UCSD-AML1 (cell line): ENCODE measurements around the gene THAP7.
"Not testable (repeated sequence)": the region's sequence is repeated elsewhere in the genome, so short reads cannot be mapped to it uniquely, and the experiment has no call there.

ENCODE experiments used
- DNase-seq: peaks from one replicate; lab custom pipeline; 2025; ENCODE audit not compliant: unreplicated experiment; lab: John Stamatoyannopoulos, UW

The THAP7 gene

DNA sequence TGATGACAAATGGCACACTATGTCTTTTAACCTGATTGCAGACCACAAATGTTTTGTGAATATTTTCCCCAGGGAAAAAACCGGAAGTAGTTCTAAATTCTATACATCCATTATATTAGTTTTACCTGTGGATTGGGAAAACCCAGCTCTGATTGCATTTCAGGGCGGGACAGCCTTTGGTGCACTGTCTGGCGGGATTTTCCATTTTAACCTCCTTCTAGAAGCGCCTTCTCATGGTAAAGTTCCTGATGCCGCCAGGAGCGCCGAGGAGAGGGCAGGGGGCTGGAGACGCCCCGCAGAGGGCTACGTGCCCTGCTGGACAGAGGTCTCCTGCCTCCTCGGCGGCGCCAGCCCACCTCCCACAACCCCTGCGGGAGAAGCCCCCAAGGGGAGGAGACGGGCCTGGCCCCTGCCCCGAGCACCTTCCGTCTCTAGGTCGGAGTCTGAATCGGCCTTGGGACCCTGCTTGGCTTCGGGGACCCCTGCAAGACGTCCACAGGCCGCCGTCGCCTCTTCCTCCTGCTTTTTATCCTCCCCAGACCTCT lies 11.8 kb upstream of the THAP7 start:
- no peak for DNase-seq

DNA sequence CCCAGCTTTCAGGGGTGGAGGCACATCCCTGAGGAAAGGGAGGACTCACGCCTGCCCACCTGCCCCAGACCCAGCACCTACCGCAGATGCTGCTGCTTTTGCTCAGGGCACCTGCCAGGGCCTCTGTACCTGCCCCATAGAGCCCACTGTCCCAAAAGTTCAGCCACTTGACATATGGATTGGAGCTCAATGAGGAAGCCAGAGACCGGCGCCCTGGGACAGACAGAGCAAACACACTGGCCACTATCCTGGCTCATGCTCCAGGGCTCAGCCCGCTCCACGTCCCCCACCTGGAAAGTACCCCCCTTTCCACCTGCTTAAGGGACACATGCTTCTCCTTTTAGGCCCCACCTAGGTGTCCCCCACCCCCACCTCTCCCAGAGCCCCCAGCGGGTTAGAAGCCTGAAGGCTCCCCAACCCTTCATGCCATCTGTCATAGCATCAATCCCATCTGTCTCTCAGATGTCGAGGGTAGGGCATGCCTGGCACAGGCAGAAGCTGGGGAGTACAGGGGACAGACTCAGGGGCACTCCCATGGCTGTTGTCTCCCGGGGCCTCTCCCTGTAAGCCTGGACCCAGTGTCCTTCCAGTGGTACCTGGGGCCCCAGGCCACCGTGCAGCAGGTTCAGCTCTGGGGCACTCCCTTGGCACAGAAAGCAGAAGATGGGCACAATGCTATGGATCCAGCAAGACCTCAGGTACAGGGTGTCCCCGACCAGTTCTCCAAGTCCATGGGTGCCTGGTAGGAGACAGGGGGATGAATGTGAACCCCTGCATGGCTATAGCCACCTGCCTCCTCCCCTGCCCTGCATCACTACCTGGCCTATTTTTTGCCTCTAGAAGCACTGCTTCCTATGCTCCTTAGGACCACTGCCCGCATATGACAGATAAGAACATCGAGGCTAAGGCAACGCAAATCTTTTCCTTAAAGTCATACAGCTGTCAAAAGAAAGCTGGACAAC lies 10.8 kb upstream of the THAP7 start:
- no peak for DNase-seq

DNA sequence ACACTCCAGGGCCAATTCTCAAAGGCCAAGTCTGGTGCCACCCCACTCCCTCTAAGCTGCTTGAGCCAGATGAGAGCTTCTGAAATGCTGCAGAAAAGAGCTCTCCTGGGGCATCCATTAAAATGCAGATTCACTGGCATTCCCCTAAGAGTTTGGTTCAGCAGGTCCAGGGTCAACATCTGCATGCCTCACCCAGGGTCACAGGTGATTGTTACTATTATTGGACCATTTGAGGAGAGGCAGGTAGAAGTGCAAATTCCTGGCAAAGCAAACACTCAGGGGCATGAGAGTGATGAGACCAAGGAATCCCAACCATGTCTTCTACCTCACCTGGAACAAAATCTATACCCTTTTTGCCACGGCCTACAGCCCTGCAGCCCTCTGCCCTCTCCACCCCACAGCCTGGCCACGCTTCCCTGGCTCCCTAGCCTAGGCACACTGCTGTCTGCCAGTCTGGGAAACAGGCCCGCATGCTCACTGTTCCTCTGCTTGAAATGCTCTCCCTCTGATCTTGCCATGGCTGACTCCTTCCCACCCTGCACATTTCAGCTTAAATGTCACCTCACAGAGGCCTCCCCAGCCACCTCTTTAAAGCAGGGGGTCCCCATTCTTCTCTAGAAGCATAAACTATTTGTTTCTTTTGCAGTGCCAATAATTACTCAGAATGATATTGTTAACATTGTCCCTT lies 8.7 kb upstream of the THAP7 start:
- DNase-seq, result no peak

DNA sequence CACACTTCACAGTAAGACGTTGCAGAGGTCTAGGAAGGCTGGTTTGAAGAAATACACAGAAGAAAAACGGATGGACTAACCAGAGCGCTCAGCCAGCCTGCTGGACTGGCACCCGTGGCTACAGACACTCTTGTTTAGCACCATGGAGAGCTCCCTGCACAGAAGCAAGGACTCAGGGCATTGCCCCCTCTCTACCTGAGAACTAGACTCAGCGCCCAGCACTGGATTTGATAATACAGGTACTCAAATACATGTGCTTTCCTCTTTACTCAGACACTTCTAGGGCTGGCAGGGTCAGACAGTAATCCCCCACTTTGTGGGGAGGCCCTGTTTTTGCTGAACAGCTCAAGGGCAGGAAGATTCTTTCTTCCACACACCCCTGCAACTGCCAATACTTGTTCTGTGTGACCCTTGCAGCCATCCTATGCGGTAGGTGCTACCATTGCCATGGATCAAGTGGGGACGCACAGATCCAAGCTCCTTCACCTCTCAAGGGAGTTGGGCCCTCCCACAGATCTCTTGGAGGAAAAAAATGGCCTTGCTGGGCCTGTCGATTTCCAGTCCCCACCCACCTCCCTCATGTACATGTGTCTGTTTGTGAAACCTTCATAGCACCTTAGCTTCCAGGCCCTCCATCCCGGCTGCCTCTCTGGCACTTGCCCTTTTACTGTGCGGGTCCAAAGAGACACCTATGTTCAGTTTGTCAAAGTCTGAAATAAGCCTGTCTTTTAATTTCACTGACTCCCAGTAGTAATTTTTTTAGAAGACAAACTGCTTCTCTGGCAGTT lies 7.9 kb upstream of the THAP7 start:
- peak; percentile 34 for DNase-seq

DNA sequence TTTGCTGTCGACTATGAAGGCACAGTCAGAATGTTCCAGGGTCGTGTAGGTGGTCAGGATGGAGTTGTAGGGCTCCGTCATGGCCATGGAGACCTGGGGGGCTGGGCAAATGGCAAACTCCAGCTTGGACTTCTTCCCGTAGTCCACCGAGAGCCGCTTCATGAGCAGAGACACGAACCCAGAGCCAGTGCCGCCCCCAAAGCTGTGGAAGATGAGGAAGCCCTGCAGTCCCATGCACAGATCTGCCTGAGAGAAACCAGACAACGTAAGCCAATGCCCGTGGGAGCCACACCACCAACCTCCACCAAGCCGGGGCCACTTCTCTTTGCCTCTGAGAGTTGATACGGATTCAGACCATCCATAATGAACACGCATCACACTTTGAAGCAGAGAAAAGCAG lies 7.3 kb upstream of the THAP7 start:
- not testable (repeated sequence) for DNase-seq

DNA sequence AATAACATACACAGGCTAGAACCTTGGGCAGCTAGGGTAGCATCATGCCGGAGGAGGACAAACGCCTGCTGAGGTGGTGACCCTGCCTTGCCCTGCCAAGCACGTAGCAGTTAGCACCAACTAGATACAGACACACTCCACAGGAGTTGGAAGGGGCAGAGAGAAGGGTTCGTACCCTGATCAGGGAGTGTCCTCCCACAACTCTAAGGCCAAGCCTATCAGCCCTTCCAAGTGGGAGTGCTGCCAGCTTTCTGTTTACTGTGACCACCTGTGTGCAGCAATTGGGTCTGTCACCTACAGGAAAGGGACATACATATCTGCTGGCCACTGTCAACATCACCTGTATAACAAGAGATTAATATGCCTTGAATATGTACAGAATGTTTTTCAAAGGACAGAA lies 1.9 kb upstream of the THAP7 start:
- no peak for DNase-seq

DNA sequence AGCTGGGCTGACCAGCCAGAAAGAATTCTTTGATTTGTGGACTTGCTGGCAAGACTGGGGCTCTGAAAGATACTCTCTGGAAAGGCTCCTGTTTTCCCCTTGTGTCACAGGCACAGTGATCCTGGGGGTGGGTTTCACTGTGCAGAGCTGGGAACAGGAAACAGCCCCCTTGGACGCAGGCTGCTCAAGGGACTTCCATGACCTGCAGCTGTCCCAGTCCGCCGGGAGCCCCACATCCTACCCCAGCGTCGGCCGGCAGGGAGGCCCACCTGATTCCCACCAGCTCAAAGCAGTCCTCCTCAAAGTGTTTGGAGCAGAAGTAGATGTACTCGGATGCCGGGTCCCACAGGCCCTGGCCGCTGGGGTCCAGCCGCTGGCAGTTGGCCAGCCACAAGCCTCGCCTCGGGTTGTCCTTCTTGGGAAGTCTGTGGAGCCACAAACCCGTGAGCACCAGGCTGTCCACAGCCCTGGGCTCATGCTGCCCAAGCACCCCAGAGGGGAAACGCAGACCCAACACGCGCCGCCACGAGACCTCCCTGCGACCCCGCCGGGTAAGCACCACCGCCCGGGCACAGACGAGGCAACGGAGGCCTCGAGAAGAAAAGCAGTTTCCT lies 824 bp downstream of the THAP7 start:
- no peak for DNase-seq

DNA sequence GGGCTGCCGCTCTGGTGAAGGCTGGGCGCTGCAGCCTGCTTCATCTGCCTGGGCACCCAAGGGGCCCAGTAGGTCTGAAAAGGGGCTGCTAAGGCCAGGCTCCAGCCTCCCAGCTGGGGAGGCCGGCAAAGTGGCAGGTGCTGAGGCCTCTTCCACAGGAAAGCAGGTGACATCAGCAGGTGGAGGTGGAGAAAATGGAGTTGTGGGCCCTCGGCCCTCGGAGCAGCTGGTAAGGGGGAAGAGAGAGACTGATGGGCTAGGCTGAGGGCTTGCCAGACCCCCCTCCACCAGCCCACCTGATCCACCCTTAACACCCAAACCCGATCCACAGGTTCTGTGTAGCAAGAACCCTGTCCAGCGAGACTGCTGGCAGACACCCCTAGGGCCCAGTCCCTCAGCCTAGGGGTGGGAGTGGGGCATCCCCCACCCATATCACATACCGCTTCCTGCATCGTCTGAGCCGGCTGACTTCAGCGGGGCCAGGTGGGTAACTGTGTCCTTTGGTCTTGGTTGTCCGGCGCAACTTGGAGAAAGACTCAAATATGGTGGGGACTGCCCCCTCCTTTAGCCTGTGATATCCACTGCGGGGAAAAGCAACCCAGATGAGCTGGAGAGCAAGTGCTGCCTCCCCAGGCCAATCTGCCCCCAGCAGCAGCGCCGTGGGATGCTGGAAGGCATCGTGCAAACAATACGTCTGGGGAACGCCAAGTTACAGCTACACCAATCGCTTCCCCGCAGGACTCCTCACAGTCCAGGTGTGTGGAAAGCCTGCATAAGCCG lies 1.5 kb downstream of the THAP7 start:
- no peak for DNase-seq

DNA sequence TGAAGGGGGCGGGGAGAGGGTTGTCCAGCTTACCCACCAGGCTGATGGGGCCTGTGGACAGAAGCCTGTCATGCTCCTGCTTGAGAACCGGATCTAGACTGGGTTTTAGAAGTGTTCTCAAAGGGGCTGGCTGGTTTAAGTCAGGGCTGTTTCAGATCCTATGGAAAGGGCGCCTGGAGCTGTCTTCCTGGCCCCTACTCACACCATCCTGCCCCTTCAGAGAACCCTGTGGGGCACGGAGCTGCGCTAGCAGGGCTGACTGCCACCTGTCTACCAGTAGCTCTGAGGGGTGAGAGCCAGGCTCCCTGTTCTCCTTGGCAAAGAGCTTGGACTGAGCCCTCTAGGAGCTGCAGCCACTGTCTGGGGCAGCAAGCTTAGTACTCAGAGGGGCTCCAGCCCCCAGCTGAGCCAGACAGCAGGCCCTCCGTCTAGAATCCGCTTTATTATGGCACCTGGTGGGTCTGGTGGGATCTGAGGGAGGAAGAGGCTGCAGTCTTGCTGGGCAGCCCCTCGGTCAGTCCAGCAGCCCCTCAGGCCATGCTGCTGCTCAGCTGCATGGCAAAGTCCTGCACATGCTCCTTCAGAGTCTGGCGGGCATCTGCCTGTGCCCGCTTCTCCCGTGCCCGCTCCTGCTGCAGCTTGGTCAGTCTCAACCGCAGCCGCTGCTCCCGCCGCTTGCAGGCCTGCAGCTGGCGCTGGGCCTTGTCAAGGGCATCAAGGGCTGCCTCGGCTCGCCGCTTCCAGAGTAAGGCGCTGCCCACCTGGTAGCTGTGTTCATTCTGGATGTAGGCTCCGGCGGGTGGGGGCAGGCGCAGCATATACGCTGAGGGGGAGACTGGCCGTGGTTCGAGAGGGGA lies 2.3 kb downstream of the THAP7 start:
- DNase-seq, result no peak

DNA sequence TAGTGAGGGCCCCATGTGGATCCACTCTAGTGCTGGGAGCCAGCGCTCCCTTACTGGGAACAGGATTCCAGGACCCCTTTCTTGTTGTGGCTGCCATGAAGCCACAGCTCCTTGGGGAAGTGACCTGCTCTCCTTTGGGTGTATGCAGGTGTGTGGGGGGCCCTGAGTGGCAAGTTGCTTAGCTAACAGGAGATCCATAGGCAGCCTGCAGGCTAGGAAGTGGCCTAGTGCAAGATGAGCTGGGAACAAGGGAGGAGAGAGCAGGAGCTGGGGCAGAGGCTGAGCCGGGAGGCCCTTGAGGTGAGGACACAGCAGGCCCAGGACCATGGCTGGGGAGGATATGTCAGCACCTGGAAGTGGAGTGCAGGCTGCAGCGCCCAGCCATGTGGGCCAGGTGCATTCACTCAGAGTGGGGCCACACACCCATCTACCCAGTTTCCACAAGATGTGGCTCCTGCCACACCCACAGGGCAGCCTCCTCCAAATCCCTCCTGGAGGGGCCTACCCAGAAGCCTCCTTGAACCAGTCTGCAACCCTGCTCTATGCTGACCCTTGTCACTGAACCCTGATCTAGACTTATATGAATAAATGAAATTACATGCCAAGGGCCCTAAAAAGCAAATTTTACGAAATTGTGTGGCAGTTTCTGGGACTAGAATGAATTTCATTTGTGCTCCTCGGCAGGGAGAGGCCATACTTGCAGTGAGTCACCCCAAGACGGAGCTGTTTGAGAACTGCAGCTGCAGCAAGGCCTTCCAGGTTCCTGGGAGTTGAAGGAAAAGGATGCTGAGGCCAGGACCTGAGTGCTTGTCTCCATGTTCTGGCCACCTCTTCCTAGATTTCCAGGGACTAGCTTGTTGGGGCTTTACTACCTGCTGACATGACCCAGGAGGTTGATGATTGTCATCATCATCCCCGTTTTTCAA lies 3.2 kb downstream of the THAP7 start:
- no peak for DNase-seq

DNA sequence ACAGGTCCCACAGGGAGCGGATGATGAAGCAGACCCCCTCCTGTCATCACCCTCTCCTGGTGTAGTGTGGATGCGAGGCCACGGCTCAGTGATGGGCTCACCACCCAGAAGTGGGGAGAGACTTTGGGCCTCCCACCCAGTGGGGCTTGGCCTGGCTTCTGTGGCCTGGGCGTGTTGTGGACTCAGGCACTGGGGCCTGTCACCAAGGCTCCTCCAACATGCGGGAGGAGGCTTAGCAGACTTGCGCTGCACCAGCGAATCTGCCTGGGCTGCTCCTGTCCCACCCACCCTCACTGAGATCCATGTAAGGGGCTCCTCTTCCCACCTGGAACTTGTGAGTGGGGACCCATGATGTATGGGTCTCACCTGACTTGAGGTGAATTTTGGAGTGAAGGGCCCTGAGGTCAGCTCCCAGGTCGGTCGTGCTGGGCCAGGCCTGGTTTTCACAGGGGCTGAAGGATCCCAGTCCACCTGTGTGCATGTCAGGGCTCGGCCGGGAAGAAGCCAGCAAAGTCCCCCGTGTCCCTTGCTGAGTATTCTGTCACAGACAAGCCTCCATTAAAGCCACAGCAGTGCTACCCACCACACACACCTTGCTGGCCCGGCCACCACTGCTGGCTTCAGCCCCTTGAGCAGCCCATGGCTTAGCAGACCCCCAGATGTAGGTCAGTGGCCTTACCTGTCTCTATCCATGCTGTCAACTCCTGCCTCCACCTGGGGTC lies 4.2 kb downstream of the THAP7 start:
- DNase-seq, result no peak

DNA sequence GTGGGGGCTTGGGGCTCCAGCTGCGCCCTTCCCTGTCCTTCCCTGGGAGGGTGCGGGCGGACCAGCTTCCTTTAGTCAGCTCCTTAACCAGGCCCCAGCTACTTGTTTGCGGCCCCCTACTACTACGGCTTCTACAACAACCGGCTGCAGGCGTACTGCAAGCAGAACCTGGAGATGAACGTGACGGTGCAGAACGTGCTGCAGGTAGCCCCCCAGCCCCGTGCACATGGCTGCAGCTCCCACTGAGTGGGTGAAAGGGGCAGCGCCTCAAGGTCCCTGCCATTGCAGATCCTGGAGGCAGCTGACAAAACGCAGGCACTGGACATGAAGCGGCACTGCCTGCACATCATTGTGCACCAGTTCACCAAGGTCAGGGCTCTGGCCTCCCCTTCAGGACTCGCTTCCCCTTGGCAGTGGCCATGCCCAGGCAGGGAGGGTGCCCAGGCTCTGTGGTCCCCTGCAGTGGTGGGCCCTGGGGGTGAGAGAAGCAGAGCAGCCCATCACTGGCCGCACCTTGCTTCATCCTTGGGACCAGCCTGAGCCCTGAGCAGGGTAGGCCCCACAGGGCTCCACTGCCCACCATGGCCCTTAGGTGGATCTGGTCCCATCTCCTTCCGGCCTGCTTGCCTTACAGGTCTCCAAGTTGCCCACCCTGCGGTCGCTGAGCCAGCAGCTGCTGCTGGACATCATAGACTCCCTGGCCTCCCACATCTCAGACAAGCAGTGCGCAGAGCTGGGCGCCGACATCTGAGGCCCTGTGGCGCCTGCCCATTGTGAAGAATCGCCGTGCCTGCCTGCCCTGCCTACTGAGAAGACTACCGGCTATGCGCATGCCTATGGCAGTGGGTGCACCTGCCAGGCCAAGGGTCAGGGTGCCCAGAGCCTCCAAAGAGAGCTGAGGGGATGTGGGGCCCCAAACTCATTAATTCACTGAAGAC lies 5.1 kb downstream of the THAP7 start:
- DNase-seq, result no peak

DNA sequence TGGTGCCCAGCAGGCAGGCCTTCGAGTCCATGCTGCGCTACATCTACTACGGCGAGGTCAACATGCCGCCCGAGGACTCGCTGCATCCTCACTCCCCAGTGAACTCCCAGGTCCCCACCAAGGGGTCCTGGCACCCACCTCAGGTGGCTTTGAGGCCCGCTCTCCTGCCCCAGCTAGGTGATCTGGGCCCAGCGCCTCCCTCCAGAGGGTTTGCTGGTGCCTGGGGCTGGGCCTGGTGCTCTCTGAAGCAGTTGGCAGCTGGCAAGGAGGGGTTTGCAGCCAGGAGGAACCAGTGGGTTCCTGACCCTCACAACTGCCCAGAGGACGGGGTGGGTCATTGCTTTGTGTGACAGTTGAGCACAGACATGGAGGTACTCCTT lies 5.9 kb downstream of the THAP7 start:
- no peak for DNase-seq

DNA sequence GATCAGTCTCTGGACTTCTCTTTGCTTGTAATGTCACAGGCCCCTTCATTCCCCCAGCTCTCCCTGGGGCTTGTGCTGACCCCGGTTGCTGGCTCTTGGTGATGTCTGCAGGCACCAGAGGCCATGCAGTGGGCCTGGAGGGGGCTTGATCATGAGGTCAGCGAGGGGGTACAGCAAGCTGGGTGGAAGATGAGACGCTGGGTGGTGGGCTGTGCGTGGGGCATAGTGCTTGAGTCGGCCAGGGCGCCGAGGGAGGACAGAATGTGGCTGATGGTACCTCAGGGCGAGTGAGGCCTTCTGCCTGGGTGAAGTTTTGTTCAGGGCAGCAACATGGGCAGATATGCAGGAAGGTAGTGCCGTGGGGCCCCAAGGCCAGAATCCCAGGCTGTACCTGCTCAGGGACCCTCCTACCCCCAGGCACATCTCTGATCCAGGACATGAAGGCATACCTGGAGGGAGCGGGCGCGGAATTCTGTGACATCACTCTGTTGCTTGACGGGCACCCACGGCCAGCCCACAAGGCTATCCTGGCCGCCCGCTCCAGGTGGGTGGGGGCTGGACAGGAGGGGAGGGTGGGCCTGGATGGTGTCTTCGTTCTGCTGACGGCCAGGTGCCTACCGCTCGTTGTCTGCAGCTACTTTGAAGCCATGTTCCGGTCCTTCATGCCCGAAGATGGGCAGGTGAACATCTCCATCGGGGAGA lies 6.4 kb downstream of the THAP7 start:
- no peak for DNase-seq

DNA sequence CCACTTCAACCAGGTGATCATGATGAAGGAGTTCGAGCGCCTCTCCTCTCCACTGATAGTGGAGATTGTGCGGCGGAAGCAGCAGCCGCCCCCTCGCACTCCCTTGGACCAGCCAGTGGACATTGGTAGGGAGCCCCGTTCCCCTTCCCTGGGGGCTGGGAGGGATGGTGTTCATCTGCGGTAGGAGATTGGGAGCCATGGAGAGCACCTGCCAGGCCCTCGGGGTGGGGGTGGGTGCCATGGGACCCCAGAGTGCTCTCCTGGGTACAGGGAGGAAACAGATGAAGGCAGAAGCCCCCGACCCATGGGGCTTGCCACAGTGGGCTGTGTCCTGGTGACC lies 7.0 kb downstream of the THAP7 start:
- DNase-seq, result no peak
